ENCODE measurements around the gene IGSF9. TPM values are rescaled to one million over a fixed set of nuclear protein-coding genes. Genes with fewer than 3 reads are reported as not detected.

IGSF9 gene, protein sequence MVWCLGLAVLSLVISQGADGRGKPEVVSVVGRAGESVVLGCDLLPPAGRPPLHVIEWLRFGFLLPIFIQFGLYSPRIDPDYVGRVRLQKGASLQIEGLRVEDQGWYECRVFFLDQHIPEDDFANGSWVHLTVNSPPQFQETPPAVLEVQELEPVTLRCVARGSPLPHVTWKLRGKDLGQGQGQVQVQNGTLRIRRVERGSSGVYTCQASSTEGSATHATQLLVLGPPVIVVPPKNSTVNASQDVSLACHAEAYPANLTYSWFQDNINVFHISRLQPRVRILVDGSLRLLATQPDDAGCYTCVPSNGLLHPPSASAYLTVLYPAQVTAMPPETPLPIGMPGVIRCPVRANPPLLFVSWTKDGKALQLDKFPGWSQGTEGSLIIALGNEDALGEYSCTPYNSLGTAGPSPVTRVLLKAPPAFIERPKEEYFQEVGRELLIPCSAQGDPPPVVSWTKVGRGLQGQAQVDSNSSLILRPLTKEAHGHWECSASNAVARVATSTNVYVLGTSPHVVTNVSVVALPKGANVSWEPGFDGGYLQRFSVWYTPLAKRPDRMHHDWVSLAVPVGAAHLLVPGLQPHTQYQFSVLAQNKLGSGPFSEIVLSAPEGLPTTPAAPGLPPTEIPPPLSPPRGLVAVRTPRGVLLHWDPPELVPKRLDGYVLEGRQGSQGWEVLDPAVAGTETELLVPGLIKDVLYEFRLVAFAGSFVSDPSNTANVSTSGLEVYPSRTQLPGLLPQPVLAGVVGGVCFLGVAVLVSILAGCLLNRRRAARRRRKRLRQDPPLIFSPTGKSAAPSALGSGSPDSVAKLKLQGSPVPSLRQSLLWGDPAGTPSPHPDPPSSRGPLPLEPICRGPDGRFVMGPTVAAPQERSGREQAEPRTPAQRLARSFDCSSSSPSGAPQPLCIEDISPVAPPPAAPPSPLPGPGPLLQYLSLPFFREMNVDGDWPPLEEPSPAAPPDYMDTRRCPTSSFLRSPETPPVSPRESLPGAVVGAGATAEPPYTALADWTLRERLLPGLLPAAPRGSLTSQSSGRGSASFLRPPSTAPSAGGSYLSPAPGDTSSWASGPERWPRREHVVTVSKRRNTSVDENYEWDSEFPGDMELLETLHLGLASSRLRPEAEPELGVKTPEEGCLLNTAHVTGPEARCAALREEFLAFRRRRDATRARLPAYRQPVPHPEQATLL
- 1 to 10 TPM in 2 of 3 donors, under 1 TPM in 1; 0.56 to 1.6 (median 1.4) TPM for polyA plus RNA-seq

DNA sequence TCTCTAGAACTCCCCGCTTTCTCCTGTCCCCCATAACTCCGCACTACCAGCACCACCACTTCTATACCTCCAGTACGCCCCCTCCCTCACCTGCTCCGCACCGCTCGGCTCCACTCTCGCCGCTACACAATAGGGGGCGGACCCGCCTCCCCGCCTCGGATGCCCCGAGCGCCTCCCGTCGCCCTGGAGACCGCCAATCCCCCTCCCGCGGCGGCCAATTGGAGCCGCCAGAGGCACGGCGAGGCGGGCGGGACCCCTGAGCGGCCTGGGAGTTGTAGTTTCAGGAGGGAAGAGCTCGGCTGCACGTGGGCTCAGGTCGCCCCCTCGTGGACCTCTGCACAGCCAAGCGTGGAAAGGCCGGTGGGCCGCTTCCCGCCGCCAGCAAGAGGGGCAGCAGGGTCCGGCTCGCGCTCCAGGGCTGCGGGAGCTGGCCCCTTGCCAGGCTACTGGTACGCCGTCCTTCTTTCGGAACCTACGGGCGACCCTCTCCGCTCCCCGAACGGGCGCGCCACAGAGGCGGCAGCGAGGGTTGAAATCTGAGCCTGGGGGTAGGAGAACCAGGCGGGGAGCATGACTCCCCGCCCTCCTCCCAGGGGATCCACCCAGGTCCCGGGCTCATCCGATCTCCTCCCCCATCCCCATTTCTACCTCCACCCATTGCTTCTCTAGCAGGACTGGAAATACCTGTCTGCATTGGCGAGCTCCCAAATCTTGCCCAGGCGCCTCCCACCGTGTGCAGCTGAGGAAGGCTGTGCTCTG, at the start of gene IGSF9:
TSS of gene IGSF9 (minus strand) at position 131 of the 759 bp plus-strand sequence. CDS start 2,159 bp downstream, outside the sequence.
- 2% methylated on average over 53 to 58 of the region's 58 CpGs for WGBS, 3 donors
- H3K27ac ChIP-seq (ENCODE audit: low read depth, low read length), result no peak within 1 kb of the TSS

DNA sequence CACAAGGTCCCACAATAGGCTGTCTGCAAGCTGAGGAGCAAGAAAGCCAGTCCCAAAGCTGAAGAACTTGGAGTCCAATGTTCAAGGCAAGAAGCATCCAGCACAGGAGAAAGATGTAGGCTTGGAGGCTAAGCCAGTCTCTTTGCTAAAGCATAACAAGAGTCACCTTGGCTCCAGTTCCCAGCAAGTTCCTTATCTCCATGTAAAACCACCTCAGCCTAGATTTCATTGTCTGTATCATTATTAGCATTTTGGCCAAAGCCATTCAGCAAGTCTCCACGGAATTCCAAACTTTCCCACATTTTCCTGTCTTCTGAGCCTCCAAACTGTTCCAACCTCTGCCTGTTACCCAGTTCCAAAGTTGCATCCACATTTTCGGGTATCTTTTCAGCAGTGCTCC, 49.5 kb upstream of the IGSF9 start:
- WGBS, 3 donors, result 84 to 92% (median 88%) methylated on average over 2 of the region's 2 CpGs

DNA sequence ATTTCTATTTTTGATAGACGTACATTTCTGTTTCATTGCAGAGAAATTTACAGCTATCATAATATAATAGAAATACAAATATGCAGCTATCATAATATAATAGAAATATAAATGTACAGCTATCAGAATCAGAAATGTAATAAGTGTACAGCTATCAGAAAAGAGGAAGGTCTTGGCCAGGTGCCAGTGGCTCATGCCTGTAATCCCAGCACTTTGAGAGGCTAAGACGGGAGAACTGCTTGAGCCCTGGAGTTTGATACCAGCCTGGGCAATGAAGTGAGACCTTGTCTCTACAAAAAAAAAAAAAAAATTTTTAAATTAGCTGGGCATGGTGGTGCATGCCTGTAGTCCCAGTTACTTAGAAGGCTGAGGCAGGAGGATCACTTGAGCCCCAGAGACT, 48.5 kb upstream of the IGSF9 start:
- H3K27ac ChIP-seq (ENCODE audit: low read depth, low read length), result no peak overlapping the region
- 72 to 81% (median 80%) methylated on average over 2 of the region's 2 CpGs for WGBS, 3 donors

More for the DNA sequence above, 49.5 kb upstream of the IGSF9 start:
- no peak overlapping the region for H3K27ac ChIP-seq (ENCODE audit: low read depth, low read length)

DNA sequence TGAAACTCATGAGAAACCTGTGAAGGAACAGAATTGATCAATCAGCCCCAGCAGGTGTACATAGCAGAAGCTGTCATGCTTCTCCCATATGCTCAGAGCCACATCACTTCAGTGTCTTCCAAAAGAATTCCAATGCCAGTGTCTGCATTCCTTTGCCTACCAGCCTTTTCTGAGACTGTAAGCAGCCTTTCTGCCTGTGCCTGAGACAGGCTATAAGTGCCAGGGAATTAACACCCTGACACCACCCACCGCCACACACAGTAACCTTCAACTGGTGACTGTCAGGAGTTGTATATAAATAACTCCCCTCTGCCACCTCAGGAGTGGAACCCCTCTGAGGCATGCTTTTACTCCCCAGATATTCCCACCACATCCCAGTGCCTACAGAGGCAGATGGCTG, 46.7 kb upstream of the IGSF9 start:
- H3K27ac ChIP-seq (ENCODE audit: low read depth, low read length), result no peak overlapping the region
- 69 to 87% (median 80%) methylated on average over 1 of the region's 1 CpG for WGBS, 3 donors

DNA sequence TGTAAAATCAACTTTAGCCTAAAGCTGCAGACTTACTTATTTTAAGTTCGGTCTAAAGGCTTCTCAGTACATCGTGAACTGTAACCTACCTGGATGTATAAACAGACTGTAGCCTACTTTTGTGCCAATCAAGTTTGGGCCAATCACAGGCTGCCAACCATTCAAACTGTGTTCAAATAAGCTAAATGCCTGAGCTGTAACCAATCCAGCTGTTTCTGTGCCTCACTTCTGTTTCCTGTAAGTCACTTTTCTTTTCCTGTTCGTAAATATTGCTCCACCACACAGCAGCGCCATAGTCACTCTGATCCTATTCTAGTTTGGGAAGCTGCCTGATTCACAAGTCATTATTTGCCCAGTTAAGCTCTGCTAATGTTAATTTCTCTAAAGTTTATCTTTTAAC, 46.1 kb upstream of the IGSF9 start:
- no peak overlapping the region for H3K27ac ChIP-seq (ENCODE audit: low read depth, low read length)
- 45 to 72% (median 47%) methylated on average over 4 of the region's 4 CpGs for WGBS, 3 donors

DNA sequence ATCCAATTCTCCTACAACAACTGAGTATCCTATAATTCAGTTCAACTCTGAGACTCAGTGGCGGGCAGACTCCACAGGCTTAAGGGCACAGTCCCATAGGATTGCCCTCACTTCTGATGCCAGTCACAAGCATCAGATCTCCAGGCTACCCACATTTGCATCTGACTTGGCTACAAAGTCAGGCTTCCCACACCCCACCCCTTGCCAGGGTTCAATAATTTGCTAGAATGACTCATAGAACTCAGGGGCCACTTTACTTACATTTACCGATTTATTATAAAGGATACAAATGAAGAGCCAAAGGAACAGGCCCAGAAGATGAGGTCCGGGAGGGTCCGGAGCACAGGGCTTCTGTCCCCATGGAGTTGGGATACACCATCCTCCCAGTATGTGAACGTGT, 44.6 kb upstream of the IGSF9 start:
- H3K27ac ChIP-seq (ENCODE audit: low read depth, low read length), result no peak overlapping the region
- WGBS, 3 donors, result 88 to 91% (median 90%) methylated on average over 5 of the region's 5 CpGs

DNA sequence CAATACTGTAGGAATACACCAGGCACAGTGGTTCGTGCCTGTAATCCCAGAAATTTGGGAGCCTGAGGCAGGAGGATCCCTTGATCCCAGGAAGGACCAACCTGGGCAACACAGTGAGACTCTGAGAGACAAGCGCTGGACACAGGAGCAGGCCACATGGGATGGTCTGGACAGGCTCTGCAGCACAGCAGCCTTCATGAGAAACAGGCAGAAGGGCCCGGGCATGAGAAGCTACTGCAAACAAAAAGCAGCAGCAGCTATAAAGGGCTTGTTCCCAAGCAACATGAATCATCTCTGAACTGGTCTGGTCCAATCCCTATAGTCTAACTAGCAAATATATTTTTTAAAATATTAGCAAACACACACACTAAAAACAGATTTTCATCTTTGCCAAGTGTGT, 44.2 kb upstream of the IGSF9 start:
- WGBS, 3 donors, result 63 to 96% (median 83%) methylated on average over 3 of the region's 3 CpGs
- no peak overlapping the region for H3K27ac ChIP-seq (ENCODE audit: low read depth, low read length)

DNA sequence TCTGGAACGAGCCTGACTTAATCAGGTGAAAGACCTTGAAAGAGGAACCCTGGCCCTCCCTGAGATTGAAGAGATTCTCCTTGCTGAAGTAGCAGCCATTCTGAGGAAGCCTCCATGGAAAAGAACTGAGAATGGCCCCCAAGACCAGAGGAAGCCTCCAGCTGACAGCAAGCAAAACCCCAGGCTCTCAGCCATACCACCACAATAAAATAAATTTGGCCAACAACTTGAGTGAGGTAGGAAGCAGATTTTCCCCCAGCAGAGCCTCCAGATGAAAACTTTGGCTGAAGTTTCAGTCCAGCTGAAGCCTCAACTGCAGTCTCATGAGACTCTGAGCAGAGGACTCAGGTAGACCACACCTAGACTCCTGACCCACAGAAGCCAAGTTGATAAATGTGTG, 42.6 kb upstream of the IGSF9 start:
- 22 to 81% (median 76%) methylated on average over 1 of the region's 1 CpG for WGBS, 3 donors

DNA sequence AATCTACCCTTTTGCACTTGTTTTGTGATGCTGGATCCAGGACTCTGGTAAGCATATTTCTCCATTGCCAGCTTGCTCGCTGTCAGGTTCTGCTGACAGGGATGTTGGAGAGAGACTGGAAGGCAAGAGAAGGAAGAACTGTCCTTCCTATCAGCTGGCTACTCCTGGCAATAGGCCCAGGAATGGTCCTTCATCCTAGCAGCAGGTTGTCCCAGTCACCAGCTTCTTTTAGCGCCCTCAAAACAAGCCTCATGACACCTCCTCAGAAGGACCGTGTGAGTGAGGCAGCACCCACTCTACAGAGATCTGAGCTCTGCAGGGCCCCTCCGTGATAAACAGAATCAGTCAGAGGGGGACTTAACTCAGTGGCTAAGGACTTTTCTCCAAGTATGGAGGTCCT, 41.8 kb upstream of the IGSF9 start:
- WGBS, 3 donors, result 71 to 90% (median 76%) methylated on average over 4 of the region's 4 CpGs
- no peak overlapping the region for H3K27ac ChIP-seq (ENCODE audit: low read depth, low read length)

More for the DNA sequence above, 42.6 kb upstream of the IGSF9 start:
- H3K27ac ChIP-seq (ENCODE audit: low read depth, low read length), result no peak overlapping the region

DNA sequence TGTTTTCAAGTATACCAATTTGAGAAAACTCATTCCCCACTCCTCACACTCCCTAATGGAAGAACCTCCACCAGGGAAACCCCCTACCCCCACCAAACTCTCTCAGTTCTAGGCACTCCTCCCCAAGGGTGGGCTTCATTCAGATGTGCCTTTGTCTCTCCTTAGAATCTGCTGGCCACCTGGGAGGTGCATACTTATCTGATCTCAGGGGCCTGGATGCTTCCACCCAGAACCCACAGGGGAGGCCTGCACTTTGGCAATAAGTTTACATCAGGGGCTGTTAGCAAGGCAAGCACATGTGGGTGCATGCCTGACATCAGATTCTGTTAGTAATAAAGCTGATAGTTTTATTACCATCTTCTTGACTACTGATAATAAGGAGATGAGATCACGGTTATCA, 41.1 kb upstream of the IGSF9 start:
- 77 to 94% (median 94%) methylated on average over 1 of the region's 1 CpG for WGBS, 3 donors
- no peak overlapping the region for H3K27ac ChIP-seq (ENCODE audit: low read depth, low read length)

DNA sequence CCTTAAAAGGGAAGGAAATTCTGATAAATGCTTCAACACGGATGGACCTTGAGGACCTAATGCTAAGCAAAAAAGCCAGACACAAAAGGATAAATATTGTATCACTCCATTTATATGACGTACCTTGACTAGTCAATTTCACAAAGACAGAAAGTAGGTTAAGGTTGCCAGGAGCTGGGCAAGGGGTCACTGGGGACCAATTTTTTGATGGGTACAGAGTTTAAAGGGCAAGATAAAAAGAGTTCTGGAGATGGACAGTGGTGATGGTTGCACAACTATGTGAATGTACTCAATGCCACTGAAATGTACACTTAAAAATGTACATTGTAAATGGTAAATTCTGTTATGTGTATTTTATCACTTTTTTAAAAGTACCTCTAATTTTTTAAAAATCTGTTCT, 40.7 kb upstream of the IGSF9 start:
- 56 to 82% (median 64%) methylated on average over 2 of the region's 2 CpGs for WGBS, 3 donors
- no peak overlapping the region for H3K27ac ChIP-seq (ENCODE audit: low read depth, low read length)

DNA sequence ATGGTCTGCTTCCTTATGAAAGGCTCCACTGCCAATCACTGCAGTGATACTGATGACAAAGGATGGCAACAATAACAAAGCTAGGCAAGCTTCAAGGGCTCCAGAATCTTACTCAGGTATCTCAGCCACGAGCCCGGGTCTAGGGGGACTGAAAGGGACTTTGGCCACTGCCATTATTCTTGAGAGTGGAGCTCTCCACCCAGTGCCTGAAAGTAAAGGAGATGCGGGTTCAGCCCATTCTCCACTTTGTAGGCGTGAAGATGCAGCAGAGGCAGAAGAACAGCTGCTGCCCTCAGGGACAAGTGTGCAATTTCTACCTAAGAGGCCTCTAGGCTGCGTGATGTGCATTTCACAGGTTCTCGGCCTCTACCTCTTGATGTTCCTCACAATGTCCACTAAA, 40.1 kb upstream of the IGSF9 start:
- 89 to 93% (median 92%) methylated on average over 6 of the region's 6 CpGs for WGBS, 3 donors
- no peak overlapping the region for H3K27ac ChIP-seq (ENCODE audit: low read depth, low read length)

DNA sequence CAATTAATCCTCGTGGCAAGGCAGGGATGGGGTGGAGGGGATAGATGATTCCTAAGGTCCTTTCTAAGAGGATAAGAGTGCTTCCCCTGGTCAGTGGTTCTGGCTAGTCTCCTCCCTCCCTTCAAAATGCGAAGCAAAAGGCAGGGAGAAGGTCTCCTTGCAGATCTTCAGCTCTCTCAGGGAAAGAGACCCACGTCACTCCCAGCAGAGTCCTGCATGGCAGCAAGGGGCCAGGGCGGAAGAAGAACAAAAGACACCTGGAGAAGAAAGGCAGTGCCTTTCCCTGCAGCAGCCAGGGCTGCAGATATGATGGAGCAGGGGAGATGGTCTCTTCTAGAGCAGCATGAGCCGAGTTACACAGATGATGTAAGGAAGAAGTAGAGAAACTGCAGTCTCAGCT, 38.3 kb upstream of the IGSF9 start:
- 67 to 74% (median 71%) methylated on average over 5 of the region's 5 CpGs for WGBS, 3 donors
- no peak overlapping the region for H3K27ac ChIP-seq (ENCODE audit: low read depth, low read length)

DNA sequence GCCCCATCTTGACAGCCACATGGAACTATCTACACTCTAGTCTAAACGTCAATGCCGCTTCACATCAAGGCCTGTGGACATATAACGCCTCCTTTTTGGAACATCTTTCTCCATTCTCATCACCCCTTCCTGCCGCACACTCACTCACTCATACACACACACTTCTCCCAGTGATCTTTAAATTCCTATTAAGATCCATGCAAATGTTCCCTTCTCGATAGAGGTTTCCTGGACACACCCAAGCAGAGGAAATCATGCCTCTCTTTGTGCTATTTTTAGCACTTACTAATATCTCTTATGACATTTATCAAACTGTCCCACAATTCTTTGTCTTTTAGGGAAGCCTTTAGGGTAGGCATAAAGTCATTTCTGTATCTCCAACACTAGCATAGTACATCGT, 36.9 kb upstream of the IGSF9 start:
- 59 to 92% (median 71%) methylated on average over 5 to 6 of the region's 6 CpGs for WGBS, 3 donors
- H3K27ac ChIP-seq (ENCODE audit: low read depth, low read length), result no peak overlapping the region

DNA sequence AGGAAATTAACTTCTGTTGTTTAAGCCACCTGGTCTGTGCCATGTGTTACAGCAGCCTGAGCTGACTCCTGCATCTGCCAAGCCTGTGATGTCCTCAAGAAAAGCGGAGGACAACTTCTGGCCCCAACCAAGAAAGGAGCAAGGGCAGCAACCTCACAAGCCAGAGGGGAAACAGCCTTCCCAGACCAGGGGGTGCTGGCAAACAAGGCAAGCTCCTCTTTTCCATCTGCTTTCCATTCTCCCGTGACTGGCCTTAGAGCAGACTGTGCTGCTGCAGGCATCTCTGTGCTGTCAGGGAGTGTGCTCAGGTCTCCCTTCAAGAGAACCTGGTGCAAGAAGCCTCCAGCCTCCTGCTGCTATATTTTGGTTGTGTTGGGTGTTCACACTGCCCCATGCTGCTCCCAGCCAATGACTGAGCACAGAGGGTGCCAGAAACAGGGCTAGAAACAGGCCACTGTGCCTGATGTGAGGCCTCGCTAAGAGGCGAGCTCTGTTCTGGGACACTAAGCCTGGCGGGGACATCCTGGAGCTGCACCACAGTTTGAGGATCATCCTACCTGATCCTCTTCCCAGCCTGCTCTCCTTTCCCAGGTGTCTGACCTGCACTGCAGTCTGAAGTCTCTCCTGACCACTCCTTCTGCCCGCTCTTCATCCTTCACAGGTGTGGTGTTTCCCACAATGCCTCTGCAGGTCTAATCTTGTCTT, 36.1 kb upstream of the IGSF9 start:
- WGBS, 3 donors, result 96 to 97% (median 96%) methylated on average over 6 of the region's 6 CpGs

DNA sequence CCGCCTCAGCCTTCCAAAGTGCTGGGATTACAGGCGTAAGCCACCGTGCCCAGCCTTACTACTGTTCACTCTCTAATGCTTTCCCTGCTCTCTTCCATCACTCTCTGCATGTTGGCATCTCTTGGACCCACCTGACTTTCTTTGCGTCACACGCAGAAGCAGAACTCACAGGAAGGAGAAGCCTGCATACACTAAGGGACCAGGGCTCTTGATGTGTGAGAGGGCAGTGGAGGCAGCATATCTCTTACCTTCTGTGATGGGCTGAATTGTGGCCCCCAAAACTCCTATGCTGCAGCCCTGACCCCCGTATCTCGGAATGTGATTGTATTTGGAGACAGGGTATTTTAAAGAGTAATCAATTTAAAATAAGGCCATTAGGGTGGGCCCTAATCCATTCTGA, 35.4 kb upstream of the IGSF9 start:
- WGBS, 3 donors, result 93 to 96% (median 95%) methylated on average over 7 of the region's 7 CpGs

More for the DNA sequence above, 36.1 kb upstream of the IGSF9 start:
- H3K27ac ChIP-seq (ENCODE audit: low read depth, low read length), result no peak overlapping the region

DNA sequence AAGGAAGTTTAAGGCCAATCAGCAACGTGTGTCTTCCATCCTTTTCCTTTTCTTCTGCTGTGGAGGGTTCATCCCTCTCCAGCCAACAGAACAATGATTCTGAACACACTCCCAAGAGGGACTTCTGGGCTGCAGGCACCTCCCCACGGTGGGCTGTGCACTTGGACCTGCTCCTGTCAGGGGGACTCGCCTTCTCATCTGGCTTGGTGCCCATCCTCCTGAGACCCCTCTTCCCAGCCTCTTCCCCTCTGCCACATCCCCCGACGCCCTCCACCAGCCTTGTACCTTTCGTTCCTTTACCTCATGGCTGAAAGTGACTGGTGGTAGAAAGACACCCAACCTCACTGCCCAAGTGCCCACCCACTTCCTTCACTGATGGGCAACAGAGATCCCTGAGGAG, 34.7 kb upstream of the IGSF9 start:
- H3K27ac ChIP-seq (ENCODE audit: low read depth, low read length), result no peak overlapping the region
- WGBS, 3 donors, result 75 to 76% (median 75%) methylated on average over 6 of the region's 6 CpGs

More for the DNA sequence above, 35.4 kb upstream of the IGSF9 start:
- no peak overlapping the region for H3K27ac ChIP-seq (ENCODE audit: low read depth, low read length)
